ENCODE results near the gene DDX25.

DDX25 gene

DNA sequence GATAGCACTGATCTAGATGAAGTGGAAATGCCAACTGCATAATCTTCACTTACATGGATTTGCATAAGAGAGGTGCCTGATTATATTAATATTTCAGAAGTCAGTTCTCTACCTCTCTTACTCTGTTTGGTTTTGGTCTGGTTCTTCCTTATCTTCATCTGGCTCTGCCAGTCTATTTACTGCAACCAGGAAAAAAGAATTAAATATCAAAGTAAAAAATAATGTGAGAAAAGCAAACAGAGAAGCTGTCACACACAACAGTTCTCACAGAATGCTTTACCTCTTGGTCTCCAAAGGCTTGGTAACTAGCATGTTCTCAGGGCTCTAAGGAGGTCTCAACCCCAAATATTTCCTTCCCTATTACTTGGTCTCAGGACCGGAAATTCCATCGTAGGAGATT lies 48.3 kb downstream of the DDX25 start:
- DNase-seq, result no peak

DNA sequence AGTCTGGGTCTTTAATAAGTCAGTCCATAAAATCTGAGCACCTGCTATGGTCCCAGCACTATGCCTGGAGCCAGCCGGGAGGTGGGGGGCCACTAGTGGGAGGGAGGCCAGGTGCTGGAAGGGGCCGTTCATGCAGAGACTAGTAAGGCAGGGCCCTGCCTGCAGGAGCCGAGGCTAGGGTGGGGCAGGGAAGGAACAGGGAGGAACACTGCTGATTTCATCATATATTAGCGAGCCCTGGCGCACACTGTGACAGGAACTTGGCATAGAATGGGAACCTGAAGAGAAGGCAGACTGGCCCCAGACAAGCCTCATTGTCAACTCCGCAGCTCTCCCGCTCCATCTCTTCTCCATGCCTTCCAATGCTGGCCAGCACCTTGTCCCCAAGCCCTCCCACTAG lies 48.7 kb downstream of the DDX25 start:
- DNase-seq, result no peak

DNA sequence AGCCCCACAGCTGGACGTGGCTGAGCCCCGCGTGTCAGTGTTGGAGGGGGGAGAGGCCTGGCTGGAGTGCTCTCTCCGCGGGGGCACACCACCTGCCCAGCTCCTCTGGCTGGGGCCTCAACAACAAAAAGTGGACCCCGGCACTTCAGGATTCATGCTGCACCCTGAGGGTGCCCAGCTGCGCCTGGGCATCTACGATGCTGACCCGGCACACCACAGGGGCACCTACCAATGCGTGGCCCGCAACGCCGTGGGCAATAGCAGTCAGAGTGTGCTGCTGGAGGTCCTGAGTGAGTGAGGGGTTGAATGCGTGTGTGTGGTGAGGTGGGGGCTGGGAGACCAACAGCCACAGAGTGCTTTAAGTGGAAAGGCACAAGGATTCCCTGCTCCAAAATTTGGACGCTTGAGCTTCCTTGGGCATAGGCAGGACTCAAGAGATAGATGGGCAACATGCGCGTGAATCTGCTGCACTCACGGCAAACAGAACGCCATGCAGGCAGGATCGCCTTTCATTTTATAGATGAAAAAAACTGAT lies 49.2 kb downstream of the DDX25 start:
- no peak for DNase-seq

DNA sequence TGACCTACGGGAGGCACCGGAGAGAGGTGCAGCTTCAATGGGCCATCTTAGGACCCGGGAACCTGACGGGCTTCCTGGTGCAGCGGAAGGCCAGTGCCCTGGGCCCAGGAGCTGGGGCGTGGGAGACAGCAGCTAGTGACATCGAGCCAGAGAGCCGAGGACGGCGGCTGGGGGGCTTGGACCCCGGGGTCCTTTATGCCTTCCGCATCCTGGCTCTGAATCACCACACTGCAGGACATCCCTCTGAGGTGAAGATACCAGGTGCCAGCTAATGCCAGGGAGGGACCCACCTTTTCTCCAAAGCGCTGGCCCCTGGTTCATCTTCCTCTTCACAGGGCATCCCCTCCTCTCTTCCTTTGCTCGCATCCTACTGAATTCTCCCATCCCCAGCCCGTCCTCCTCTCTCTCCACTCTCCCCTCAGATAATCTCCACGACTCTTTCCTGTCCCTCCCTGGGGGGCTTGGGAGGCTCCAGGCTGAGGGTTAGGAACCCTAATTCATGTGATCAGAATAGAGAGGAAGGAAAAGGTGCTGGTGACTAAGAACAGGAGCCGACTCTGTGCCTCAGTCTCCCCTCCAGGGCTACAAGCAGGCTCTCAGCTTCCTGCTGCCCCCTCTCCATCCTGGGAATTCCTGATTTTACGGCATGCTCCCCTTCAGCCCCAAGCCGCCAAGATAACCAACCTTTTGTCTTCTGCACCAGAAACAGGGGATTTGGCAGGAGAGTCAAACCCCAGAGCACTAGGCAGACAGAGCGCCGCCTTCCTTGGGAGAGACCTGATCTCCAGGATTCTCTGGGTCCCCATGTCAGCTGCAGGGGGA lies 50.0 kb downstream of the DDX25 start:
- no peak for DNase-seq

DNA sequence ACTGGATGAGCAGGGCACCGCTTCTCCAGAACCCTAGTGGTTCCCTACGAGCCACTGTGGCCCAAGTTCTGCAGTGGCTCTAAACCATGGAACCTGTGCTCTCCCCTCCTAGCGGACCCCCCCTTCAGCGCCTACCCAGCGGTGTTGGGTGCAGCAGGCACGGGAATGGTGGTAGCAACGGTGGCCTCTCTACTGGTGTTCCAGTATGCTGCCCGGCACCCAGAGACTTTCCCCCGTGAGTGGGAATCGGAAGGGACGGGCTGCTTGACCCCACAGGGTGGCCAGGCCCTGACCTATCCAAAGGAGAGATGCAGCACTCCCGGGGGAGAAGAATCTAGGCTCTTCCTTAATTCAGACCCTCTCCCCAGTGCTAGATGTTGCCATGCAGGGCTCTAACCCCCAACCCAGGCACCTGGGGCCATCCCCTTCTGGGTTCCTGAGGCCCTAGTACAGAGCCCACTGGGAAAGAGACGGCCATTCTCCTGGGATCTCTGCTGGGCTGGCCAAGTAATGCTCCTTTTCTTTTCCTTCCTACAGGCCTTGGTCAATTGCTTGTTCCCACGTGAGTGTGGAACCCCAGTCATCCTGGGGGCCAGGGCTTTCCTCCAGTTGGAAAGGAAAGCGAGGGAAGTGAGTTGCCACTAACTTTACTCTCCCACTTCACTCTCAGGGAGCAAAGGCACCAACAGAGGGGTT lies 50.8 kb downstream of the DDX25 start:
- no peak for DNase-seq

DNA sequence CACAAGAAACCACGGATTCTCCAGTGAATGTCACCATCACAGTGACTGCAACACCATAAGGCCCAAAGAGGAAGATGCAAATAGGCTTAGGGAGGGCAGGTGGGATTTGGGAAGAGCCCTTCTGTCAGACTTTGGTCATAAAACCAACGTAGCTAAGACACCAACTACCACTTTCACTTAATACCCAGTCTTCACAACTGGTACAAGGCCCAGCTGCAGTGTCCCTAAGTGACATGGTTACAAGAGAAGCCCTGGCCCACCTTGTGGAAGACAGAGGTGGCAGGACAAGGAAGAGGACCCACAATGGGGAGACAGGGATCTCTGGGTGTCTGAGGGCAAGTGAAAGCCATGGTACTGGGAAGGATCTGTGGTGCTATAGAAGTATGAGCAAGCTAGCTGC lies 51.5 kb downstream of the DDX25 start:
- no peak for DNase-seq

DNA sequence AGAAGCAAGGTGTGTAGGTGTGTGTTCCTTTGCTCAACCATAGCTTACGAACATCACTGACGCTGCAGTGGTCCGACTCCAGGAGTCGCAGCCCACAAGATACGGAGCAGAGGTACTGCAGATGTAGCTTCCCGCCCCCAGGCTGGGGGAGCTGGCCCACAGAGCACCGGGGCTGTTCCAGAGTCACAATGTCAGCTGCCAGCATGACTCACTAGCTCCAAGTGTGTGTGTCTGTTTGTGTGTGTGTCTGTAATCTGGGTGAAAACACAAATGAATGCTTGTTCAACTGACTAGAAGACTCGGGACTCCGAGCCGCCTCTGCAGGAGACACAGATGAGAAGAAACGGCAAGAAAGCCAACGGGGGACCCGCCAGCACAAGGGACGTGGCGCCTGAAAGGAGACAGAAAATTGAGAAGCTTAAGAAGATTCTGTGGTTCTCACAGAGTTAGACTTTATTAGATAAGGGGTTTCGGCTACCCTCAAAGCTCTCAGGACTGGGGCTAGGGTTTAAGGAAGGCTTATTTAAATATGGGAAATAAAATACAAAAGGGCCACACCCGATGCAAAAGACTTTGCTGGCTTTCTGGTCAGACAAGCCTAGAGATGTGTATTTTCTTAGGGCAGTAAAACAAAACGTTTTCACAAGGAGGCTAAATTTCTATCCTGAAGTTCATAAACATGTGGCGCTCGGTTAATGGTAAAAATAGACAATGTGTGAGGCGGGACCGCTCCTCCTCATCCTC lies 52.3 kb downstream of the DDX25 start:
- DNase-seq, result no peak

DNA sequence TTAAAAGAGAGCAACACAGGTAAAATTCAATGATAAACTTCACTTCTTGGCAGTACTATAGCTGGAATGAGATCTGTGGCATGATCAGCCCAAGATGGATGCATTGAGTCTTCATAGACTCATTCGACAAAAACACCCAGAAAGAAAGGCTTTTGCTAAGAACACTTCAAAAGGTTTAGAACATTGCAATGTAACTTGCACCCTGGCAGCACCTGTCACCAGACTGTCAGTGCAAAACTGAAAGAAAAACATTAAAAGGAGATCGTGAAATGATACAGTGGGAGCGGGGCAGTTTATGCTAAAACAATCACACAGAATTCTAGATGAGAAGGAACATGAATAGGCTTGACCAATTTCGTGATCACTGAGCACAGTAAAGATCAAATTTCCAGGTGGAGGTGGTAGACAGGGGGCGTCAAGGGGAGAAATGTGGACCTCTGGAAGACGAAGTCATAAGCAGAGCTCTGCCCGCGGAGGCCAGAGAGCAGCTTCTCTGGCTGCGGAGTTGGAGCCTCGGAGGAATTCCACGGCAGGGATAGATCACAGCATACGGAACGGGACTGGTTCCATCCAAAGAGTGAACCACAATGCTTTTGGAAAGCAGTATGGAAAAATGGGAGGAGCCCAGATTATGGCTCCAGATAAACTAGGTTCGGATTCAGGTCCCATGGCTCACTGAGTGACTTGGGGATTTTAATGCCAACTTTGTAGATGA lies 53.5 kb downstream of the DDX25 start:
- no peak for DNase-seq

DNA sequence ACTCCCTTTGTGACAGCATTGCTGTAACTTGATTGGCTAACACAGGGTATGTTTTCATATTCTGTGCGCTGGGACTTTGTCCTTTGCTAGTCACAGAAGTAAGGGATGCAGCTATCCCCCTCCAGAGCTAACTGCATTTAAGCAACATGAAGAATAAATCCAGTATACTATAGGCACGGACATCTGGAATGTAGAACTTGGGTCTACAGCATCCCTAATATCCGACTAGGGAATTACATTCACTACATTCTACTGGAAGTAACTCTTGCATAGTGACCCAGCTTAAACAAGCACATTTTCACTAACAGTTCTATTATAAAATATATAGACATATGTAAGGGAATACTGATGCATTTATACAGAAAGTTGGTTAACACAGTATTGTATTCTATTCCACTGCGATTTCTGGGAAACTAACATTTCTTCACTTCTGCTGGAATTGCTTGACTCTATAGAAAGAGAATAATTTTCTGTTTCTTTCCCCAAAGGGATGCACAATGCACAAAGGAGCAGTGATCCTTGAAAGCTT lies 54.6 kb downstream of the DDX25 start:
- DNase-seq, result no peak

DNA sequence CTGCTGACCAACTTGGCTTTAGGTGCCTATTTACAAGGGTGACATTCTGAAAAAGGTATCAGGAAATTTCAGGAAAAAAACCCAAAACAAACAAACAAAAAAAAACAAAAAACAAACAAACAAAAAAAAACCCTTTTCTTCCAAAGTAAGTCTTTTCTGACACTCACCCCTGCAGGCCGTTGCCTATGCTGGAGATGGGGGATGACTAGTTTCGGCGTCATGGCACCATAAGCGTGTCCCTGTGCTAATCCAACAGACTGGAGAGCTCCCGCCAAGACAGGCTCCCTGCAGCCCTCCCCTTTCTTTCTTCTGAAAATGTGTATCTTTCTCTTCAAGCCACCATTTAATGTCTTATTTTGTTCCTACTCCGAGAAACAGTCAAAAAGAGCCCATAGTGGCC lies 55.2 kb downstream of the DDX25 start:
- DNase-seq, result no peak

DNA sequence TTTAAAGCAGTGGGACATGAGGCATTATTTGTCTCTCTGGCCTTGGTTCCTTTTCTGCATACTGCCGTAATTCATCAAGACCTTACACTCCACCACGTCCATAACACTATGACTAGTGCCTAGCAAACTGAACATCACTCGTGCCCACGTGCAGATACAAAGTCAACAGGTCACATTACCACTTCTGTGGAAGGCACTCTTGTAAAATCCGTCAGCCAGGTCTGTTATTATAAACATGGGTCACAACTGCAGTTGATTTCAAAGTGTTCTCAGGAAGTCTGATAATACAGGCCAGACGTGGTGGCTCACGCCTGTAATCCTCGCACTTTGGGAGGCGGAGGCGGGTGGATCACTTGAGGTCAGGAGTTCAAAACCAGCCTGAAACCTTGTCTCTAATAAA lies 55.6 kb downstream of the DDX25 start:
- no peak for DNase-seq

DNA sequence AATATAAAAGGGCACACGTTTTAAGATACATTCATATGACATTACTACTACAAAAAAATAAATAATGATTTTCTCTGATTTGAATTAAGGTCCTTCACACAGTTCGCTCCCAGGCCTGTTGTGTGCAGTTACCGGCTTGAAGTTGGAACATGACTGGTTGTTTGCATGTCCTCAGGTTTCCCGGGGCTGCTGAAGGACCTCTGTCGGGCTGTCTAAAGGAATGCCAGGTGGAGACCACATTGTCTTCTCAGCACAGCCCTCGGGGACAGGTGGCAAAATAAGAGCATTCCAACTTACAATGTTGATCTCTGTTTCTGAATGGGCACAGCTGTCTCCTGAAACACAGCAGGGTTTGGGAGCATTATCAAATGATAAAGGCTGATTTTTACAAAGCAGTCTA lies 56.5 kb downstream of the DDX25 start:
- DNase-seq, result no peak

DNA sequence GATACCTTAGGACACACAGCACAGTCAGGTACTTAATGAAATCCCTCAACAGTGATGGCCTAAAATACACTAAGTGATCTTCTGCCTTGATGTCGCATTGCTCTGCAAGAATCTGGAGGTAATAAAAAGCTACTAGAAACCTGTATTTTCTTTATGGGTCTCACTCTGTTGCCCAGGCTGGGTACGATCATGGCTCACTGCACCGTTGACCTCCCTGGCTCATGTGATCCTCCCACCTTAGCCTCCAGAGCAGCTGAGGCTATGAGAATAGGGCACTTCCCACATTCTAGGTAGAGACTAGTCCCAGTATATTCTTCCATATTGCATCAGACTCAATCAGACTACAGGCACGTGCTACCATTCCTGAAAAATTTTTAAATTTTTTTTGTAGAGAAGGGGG lies 63.2 kb downstream of the DDX25 start:
- DNase-seq, result no peak

DNA sequence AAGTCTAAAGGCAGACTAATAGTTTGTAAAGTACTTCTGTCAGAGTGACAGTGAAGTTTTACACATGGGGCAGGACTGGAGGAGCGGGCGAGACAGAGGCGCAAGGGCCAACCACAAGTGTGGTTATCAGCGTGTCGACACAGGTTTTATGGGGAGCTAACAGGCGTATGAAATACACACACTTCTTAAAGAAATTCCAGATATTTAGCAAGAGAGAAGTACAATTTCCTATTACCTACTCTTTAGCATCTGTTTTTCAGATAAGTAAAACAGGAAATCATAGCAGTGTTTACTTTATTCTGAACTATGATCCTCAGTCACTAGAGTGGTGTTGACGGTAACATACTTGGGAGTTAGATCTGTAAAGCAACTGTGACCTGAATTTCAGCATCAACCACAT lies 64.0 kb downstream of the DDX25 start:
- no peak for DNase-seq

DNA sequence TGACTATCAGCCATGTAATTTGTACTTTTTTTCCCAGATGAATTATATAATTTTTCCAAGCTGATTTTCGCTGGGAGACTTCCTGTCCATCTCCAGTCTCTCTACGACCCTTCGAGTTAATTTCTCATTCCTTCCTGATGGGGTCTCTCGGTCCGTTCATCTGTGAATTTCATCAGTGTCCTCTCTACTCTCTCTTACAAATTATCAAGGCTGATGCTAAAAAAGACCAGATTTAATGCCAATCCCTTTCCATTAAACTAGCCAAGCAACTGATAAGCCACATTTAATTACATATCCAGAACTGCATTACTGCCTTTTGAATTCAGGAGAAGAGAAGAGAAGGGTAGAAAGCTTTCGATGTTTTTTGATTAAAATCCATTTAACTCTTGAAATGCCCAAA lies 67.3 kb downstream of the DDX25 start:
- no peak for DNase-seq

DNA sequence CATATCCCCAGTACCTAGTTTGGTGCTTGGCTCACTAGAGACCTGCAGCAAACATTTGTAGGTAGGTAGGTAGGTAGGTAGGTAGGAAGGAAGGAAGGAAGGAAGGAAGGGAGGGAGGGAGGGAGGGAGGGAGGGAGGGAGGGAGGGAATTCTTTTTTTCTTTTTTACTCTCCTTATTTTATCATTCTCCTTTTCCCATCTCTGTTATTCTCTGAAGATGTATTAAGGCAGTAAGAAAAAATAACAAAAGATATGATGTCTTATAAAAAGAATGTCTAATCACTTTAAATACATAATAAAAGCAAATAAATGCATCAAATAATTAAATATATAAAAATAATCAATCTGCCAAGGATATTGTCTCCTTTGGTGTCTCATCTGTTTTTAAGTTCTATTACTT lies 70.0 kb downstream of the DDX25 start:
- no peak for DNase-seq

DNA sequence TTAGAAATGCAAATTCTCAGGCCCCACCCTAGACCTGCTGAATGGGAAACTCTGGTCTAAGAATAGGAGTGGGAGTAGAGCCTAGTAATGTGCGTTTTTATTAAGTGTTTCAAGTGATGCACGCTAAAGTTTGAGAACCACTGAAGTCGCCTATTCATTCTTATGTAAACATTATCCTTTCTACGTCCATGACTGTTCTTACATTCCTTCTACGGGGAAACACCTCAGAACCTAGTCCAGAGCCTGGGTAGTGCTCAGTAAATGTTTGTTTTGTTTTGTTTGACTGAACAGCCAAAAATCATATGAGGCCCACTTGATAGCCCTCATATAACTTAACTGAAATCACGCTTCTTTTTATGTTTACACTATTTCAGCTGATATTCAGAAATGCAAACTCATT lies 71.3 kb downstream of the DDX25 start:
- no peak for DNase-seq

DNA sequence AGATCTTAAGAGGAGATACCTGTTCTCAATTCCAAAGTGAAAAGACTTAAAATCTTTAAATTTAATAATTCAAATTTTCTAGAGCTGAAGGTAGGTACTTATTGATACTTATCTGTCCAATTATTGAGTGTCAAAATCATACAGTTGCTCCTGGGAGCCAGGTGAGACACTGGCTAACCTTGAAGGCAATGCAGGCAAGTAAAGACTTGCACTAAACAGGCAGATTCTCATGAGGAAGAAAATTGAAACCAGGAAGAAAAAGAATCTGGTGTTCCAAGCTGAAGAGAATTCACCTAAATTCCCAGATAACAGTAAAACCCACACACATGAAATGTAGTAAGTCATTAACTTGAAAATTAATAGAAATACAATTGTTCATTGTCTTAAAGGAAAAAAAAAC lies 71.8 kb downstream of the DDX25 start:
- DNase-seq, result no peak

DNA sequence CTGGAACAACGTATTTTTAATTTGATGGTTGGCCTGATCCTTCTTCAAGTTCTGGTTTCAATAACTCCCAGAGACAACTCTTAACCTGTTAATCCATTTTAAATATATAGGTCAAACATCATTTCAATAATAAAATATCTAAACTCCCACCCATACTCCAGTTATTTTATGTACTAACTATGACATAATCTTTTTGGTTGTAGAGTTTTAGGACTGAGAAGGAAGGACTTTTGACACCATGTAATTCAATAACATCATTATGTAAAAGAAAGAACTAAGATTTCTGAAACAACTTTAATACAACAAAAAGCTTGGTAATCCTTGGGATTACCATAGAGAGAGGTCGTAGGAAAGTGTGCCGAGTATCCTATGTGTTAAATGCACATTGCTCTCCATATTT lies 73.0 kb downstream of the DDX25 start:
- DNase-seq, result no peak

DNA sequence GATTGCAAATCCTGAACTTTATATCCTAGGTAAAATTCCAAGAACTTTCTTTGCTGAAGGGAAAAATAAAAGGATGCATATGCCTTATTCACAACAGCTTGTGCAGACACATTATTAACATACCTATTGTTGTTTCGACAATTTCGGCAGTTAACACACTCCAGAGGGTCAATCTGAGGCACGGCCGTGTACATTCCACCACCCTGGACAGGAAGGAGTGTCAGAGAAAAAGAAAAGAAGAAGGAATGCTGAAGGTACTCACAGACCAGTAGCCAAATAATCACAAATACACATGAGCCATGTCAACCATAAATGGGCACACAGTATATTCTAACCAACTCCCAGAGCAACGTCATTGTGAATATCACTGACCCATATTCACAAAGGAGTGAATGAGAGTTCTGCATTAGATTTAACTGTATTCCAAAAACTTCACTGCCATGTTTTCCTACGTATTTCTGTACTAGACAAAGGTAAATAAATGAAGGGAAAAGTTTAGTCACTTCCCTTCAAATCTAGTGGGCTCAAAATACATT lies 73.9 kb downstream of the DDX25 start:
- no peak for DNase-seq
